GM23338 (cell line): ENCODE results near the gene LLGL2. TPM values are rescaled to one million over a fixed set of nuclear protein-coding genes. Genes with fewer than 3 reads are reported as not detected.

Experiments used
- ATAC-seq: fragments of 200-7000 bp; cut with Tn5 transposase; 3 replicates; pipeline ENCODE4 v1.9.1; 2020
- DNase-seq: peaks from one replicate; pipeline ENCODE4 v3.0.0-alpha.2; 2015; ENCODE audit warnings: low spot score
- H2AFZ ChIP-seq: fragments of 200-600 bp; sonication (generic); 2 replicates; pipeline ENCODE4 v1.8.0; 2016; ENCODE audit warnings: antibody characterized with exemption, mild to moderate bottlenecking, moderate library complexity
- H3F3A ChIP-seq: fragments of 200-600 bp; sonication (generic); replicated peaks from 2 replicates; pipeline ENCODE4 v1.8.0; 2017; ENCODE audit warnings: antibody characterized with exemption, mixed run types, low read depth
- H3K27ac ChIP-seq: fragments of 200-600 bp; sonication (generic); 2 replicates; pipeline ENCODE4 v1.6.1; 2016; ENCODE audit warnings: low read depth
- H3K27me3 ChIP-seq: fragments of 200-600 bp; sonication (generic); 2 replicates; pipeline ENCODE4 v1.8.0; 2016; ENCODE audit warnings: mild to moderate bottlenecking, mixed run types, moderate library complexity; ENCODE audit not compliant: insufficient read depth
- H3K36me3 ChIP-seq: fragments of 200-600 bp; sonication (generic); 2 replicates; pipeline ENCODE4 v1.8.0; 2016; ENCODE audit warnings: mild to moderate bottlenecking; ENCODE audit not compliant: insufficient read depth
- H3K4me1 ChIP-seq: fragments of 200-600 bp; sonication (generic); 2 replicates; pipeline ENCODE4 v1.8.0; 2016; ENCODE audit warnings: mild to moderate bottlenecking, moderate library complexity; ENCODE audit not compliant: insufficient read depth
- H3K4me2 ChIP-seq: fragments of 200-600 bp; sonication (generic); 2 replicates; pipeline ENCODE4 v1.7.1; 2017; ENCODE audit warnings: mixed run types
- H3K4me3 ChIP-seq: fragments of 200-600 bp; sonication (generic); 2 replicates; pipeline ENCODE4 v1.6.1; 2016; ENCODE audit warnings: mixed run types
- H3K79me2 ChIP-seq: fragments of 200-600 bp; sonication (generic); replicated peaks from 2 replicates; pipeline ENCODE4 v1.8.0; 2017; ENCODE audit warnings: mild to moderate bottlenecking; ENCODE audit not compliant: insufficient read depth
- H3K9me2 ChIP-seq: fragments of 200-600 bp; sonication (generic); 2 replicates; pipeline ENCODE4 v1.8.0; 2017; ENCODE audit not compliant: insufficient read depth
- H4K20me1 ChIP-seq: fragments of 200-600 bp; sonication (generic); replicated peaks from 2 replicates; pipeline ENCODE4 v1.8.0; 2017; ENCODE audit warnings: mild to moderate bottlenecking; ENCODE audit not compliant: insufficient read depth
- H3K27ac Mint-ChIP-seq: 2 replicates; pipeline ENCODE4 v1.8.0; 2020; ENCODE audit warnings: inconsistent platforms, mild to moderate bottlenecking, moderate library complexity, mixed read lengths
- H3K27me3 Mint-ChIP-seq: 3 replicates; pipeline ENCODE4 v1.8.0; 2022; ENCODE audit warnings: low read depth, mild to moderate bottlenecking, moderate library complexity, mixed read lengths, inconsistent platforms; ENCODE audit not compliant: insufficient read depth, poor library complexity
- H3K36me3 Mint-ChIP-seq: 3 replicates; pipeline ENCODE4 v1.8.0; 2021; ENCODE audit warnings: low read depth, mild to moderate bottlenecking, inconsistent platforms, moderate library complexity, mixed read lengths
- H3K4me1 Mint-ChIP-seq: 3 replicates; pipeline ENCODE4 v1.8.0; 2020; ENCODE audit warnings: mild to moderate bottlenecking, inconsistent platforms, mixed read lengths
- H3K4me3 Mint-ChIP-seq: 3 replicates; pipeline ENCODE4 v1.8.0; 2021; ENCODE audit warnings: moderate library complexity, mild to moderate bottlenecking, inconsistent platforms, mixed read lengths
- H3K9me3 Mint-ChIP-seq: 3 replicates; pipeline ENCODE4 v1.8.0; 2020; ENCODE audit warnings: moderate library complexity, mild to moderate bottlenecking, inconsistent platforms, mixed read lengths
- CREB1 ChIP-seq: fragments of 250-450 bp; sonication (Bioruptor Pico); IDR thresholded peaks from 2 replicates; pipeline ENCODE4 v1.5.0; 2020; ENCODE audit warnings: low read depth, mild to moderate bottlenecking, moderate library complexity
- EZH2 ChIP-seq: fragments of 200-600 bp; sonication (generic); IDR thresholded peaks from one replicate; pipeline ENCODE4 v1.8.0; 2017; ENCODE audit warnings: antibody characterized with exemption, mild to moderate bottlenecking, low read depth; ENCODE audit not compliant: unreplicated experiment
- JUNB ChIP-seq: IDR thresholded peaks from one replicate; pipeline ENCODE4 v1.6.1; 2016; ENCODE audit warnings: antibody characterized with exemption; ENCODE audit not compliant: unreplicated experiment
- POLR2AphosphoS5 ChIP-seq: IDR thresholded peaks from 2 replicates; pipeline ENCODE4 v1.6.1; 2016; ENCODE audit warnings: antibody characterized with exemption, low read depth
- REST ChIP-seq: IDR thresholded peaks from one replicate; pipeline ENCODE4 v1.6.1; 2018; ENCODE audit warnings: antibody characterized with exemption; ENCODE audit not compliant: unreplicated experiment
- STAT1 ChIP-seq: IDR thresholded peaks from one replicate; pipeline ENCODE4 v1.6.1; 2016; ENCODE audit warnings: antibody characterized with exemption; ENCODE audit not compliant: unreplicated experiment
- ZNF114 ChIP-seq: fragments of 250-450 bp; sonication (Bioruptor Pico); IDR thresholded peaks from 2 replicates; pipeline ENCODE4 v1.5.0; 2020; ENCODE audit warnings: mild to moderate bottlenecking, moderate library complexity
- ZNF331 ChIP-seq: fragments of 250-450 bp; sonication (Bioruptor Pico); IDR thresholded peaks from 2 replicates; pipeline ENCODE4 v1.5.0; 2020; ENCODE audit warnings: low read depth, mild to moderate bottlenecking, moderate library complexity
- polyA plus RNA-seq: library from polyadenylated mRNA; unstranded; fragments of >200 nt; fragmentation: Nextera tagmentation; extraction: Ambion mirVana; gene quantifications from 2 replicates; pipeline ENCODE4 v1.2.1, GENCODE V29; 2016
- total RNA-seq: library from RNA; depleted of rRNA; stranded (reverse); fragments of >200 nt; shearing (Covaris generic); gene quantifications from 2 replicates; pipeline ENCODE4 v1.2.3, GENCODE V29; 2014
- TF ChIP-seq, protein P1 (sequence below), 2 experiments: fragments of 200-600 bp in 1 of 2; sonication (generic) in 1 of 2; conservative IDR thresholded peaks; 2 replicates each; pipeline versions ENCODE4 v1.5.1 to v1.6.1; 2016 to 2017; ENCODE audit warnings: antibody characterized with exemption in 2 of 2, low read depth in 2 of 2, mild to moderate bottlenecking in 2 of 2, moderate library complexity in 1 of 2
- TF ChIP-seq, protein P2 (sequence below): fragments of 250-450 bp; sonication (Bioruptor Pico); IDR thresholded peaks from 2 replicates; pipeline ENCODE4 v1.5.0; 2020; ENCODE audit warnings: mild to moderate bottlenecking, moderate library complexity

The LLGL2 gene
- total and polyA plus RNA-seq, 2 experiments from 2014 or later = 62.5 to 78.5 TPM

GRCh38 chr17:75563063-75563758 is 37.7 kb downstream of the LLGL2 start:
- ATAC-seq (no peak), DNase-seq (no peak)
- Histone ChIP-seq H3K9me2 (no peaks in the 10 kb centered on the region), H3K27ac (no peak overlapping the region), H3K36me3 (no peaks in the 10 kb centered on the region; the same call in 1 of the 2 replicates), H3K4me1 (no peaks in the 10 kb centered on the region; the same call in 1 of the 2 replicates), H3K79me2 (no peaks in the 10 kb centered on the region), H3K27me3 (no peaks in the 10 kb centered on the region), H3K4me2 (no peak overlapping the region), H2AFZ (no peak overlapping the region), H3K4me3 (no peak overlapping the region), H3F3A (no peaks in the 10 kb centered on the region), H4K20me1 (no peaks in the 10 kb centered on the region)
- peaks cover 2% of the 10 kb centered on the region for H3K27me3 Mint-ChIP-seq
- H3K4me3 Mint-ChIP-seq = no peak overlapping the region
- H3K9me3 Mint-ChIP-seq = no peaks in the 10 kb centered on the region
- no peaks in the 10 kb centered on the region for H3K4me1 Mint-ChIP-seq
- no peaks in the 10 kb centered on the region for H3K36me3 Mint-ChIP-seq
- TF ChIP-seq ZNF331 (CRISPR knock-in tag) = no peak
- TF ChIP-seq ZNF114 (CRISPR knock-in tag) = no peak
- H3K27ac Mint-ChIP-seq = no peak overlapping the region

DNA sequence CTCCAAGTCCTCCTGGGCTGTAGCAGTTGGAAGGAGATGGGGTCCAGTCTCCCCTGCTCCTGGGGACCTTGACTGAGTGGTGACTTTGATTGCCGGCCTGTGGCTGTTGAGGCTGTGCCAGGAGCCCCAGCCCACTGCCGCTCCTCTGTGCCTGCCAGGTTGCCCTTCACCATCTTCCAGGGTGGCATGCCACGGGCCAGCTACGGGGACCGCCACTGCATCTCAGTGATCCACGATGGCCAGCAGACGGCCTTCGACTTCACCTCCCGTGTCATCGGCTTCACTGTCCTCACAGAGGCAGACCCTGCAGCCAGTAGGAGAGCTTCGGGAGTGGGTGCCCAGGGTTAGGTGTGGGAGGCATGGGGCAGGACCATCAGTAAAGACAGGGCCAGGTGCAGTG is 38.7 kb downstream of the LLGL2 start:
- H3K27ac Mint-ChIP-seq = no peak overlapping the region
- H3K36me3 ChIP-seq = no peaks in the 10 kb centered on the region; the same call in 1 of the 2 replicates
- no peaks in the 10 kb centered on the region for H3K79me2 ChIP-seq
- no peaks in the 10 kb centered on the region for H3K4me1 Mint-ChIP-seq
- H3K9me2 ChIP-seq = no peaks in the 10 kb centered on the region
- no peaks in the 10 kb centered on the region for H3F3A ChIP-seq
- no peak for DNase-seq
- H2AFZ ChIP-seq = no peak overlapping the region
- H3K4me1 ChIP-seq = no peaks in the 10 kb centered on the region
- no peak overlapping the region for H3K4me3 Mint-ChIP-seq
- no peaks in the 10 kb centered on the region for H4K20me1 ChIP-seq
- no peak for ATAC-seq
- no peak overlapping the region for H3K27ac ChIP-seq
- peaks cover 2% of the 10 kb centered on the region for H3K27me3 Mint-ChIP-seq
- no peaks in the 10 kb centered on the region for H3K9me3 Mint-ChIP-seq
- H3K36me3 Mint-ChIP-seq = no peaks in the 10 kb centered on the region
- no peaks in the 10 kb centered on the region for H3K27me3 ChIP-seq
- H3K4me3 ChIP-seq = no peak overlapping the region
- H3K4me2 ChIP-seq = no peak overlapping the region
- TF ChIP-seq REST (no peak), EZH2 (no peak), JUNB (no peak), POLR2AphosphoS5 (no peak), CREB1 (CRISPR knock-in tag) (no peak), STAT1 (no peak)
- TF ChIP-seq, protein P1, sequence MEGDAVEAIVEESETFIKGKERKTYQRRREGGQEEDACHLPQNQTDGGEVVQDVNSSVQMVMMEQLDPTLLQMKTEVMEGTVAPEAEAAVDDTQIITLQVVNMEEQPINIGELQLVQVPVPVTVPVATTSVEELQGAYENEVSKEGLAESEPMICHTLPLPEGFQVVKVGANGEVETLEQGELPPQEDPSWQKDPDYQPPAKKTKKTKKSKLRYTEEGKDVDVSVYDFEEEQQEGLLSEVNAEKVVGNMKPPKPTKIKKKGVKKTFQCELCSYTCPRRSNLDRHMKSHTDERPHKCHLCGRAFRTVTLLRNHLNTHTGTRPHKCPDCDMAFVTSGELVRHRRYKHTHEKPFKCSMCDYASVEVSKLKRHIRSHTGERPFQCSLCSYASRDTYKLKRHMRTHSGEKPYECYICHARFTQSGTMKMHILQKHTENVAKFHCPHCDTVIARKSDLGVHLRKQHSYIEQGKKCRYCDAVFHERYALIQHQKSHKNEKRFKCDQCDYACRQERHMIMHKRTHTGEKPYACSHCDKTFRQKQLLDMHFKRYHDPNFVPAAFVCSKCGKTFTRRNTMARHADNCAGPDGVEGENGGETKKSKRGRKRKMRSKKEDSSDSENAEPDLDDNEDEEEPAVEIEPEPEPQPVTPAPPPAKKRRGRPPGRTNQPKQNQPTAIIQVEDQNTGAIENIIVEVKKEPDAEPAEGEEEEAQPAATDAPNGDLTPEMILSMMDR (conservative IDR thresholded peaks at IDR 0.05; ENCODE audit: low read depth in 2 of 2) = no peak
- TF ChIP-seq, protein P2, sequence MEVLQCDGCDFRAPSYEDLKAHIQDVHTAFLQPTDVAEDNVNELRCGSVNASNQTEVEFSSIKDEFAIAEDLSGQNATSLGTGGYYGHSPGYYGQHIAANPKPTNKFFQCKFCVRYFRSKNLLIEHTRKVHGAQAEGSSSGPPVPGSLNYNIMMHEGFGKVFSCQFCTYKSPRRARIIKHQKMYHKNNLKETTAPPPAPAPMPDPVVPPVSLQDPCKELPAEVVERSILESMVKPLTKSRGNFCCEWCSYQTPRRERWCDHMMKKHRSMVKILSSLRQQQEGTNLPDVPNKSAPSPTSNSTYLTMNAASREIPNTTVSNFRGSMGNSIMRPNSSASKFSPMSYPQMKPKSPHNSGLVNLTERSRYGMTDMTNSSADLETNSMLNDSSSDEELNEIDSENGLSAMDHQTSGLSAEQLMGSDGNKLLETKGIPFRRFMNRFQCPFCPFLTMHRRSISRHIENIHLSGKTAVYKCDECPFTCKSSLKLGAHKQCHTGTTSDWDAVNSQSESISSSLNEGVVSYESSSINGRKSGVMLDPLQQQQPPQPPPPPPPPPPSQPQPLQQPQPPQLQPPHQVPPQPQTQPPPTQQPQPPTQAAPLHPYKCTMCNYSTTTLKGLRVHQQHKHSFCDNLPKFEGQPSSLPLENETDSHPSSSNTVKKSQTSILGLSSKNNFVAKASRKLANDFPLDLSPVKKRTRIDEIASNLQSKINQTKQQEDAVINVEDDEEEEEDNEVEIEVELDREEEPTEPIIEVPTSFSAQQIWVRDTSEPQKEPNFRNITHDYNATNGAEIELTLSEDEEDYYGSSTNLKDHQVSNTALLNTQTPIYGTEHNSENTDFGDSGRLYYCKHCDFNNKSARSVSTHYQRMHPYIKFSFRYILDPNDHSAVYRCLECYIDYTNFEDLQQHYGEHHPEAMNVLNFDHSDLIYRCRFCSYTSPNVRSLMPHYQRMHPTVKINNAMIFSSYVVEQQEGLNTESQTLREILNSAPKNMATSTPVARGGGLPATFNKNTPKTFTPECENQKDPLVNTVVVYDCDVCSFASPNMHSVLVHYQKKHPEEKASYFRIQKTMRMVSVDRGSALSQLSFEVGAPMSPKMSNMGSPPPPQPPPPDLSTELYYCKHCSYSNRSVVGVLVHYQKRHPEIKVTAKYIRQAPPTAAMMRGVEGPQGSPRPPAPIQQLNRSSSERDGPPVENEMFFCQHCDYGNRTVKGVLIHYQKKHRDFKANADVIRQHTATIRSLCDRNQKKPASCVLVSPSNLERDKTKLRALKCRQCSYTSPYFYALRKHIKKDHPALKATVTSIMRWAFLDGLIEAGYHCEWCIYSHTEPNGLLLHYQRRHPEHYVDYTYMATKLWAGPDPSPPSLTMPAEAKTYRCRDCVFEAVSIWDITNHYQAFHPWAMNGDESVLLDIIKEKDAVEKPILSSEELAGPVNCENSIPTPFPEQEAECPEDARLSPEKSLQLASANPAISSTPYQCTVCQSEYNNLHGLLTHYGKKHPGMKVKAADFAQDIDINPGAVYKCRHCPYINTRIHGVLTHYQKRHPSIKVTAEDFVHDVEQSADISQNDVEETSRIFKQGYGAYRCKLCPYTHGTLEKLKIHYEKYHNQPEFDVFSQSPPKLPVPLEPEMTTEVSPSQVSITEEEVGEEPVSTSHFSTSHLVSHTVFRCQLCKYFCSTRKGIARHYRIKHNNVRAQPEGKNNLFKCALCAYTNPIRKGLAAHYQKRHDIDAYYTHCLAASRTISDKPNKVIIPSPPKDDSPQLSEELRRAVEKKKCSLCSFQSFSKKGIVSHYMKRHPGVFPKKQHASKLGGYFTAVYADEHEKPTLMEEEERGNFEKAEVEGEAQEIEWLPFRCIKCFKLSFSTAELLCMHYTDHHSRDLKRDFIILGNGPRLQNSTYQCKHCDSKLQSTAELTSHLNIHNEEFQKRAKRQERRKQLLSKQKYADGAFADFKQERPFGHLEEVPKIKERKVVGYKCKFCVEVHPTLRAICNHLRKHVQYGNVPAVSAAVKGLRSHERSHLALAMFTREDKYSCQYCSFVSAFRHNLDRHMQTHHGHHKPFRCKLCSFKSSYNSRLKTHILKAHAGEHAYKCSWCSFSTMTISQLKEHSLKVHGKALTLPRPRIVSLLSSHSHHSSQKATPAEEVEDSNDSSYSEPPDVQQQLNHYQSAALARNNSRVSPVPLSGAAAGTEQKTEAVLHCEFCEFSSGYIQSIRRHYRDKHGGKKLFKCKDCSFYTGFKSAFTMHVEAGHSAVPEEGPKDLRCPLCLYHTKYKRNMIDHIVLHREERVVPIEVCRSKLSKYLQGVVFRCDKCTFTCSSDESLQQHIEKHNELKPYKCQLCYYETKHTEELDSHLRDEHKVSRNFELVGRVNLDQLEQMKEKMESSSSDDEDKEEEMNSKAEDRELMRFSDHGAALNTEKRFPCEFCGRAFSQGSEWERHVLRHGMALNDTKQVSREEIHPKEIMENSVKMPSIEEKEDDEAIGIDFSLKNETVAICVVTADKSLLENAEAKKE (CRISPR knock-in tag) = no peak
